Ramos (cell line): ENCODE measurements around the gene MBOAT2.
"Not testable (repeated sequence)": the region's sequence is repeated elsewhere in the genome, so short reads cannot be mapped to it uniquely, and the experiment has no call there.

Source experiments
- in situ Hi-C: fragments of 300-500 bp; cut with MboI; formaldehyde crosslinking; loops from one replicate; pipeline ENCODE4 v1.14.3; 2022; ENCODE audit warnings: low sequenced_read_pairs; ENCODE audit not compliant: unreplicated experiment

The MBOAT2 gene

GRCh38 chr2:8907764-8908288, 95.7 kb downstream of the MBOAT2 start:
- in situ Hi-C loops: no loop called here

DNA sequence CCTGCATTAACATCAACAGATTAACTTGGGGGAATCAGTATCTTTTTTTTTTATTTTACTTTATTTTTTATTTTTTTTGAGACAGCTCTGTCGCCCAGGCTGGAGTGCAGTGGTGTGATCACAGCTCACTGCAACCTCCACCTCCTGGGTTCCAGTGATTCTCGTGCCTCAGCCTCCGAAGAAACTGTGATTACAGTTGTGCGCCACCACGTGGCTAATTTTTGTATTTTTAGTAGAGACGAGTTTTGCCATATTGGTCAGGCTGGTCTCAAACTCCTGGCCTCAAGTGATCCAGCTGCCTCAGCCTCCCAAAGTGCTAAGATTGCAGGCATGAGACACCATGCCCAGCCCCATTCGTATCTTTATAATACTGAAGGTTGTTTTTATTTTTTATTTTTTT, 99.6 kb downstream of the MBOAT2 start:
- in situ Hi-C loops: not testable (repeated sequence)

- in situ Hi-C loops: not testable (repeated sequence)
Observed at GRCh38 chr2:8902757-8903156, 100.7 kb downstream of the MBOAT2 start.

- in situ Hi-C loops: not testable (repeated sequence)
Observed at GRCh38 chr2:8897206-8897605, 106.3 kb downstream of the MBOAT2 start.

- in situ Hi-C loops: not testable (repeated sequence)
Observed at GRCh38 chr2:8896671-8897070, 106.8 kb downstream of the MBOAT2 start.

- in situ Hi-C loops: not testable (repeated sequence)
Observed at GRCh38 chr2:8895087-8895912, 108.2 kb downstream of the MBOAT2 start.

DNA sequence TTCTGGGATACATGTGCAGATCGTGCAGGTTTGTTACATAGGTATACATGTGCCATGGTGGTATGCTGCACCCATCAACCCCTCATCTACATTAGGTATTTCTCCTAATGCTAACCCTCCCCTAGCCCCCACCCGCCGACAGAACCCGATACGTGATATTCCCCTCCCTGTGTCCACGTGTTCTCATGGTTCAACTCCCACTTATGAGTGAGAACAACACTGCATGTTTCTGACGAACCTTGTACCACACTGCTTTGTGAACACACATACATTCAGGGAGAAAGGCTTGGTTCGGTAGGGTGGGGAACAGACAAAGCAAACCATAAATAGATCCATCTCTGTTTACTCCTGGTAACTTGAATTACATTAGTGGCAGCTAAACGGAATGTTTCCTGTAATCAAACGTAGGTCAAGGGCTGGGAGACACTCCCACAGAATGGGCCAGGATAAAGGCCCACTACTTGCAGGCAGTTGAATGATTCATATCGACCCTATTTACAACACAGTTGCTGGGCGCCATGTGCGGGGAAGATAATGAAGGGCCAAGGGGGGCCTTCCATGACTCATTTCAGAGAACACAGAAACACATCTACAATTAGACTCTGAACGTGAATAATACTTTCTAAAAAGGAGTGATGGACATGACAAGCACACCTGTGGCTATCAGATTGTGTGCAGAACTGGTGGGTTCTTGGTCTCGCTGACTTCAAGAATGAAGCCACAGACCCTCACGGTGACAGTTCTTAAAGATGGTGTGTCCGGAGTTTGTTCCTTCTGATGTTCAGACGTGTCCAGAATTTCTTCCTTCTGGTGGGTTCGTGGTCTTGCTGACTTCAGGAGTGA, 109.3 kb downstream of the MBOAT2 start:
- in situ Hi-C loops: no loop called here

DNA sequence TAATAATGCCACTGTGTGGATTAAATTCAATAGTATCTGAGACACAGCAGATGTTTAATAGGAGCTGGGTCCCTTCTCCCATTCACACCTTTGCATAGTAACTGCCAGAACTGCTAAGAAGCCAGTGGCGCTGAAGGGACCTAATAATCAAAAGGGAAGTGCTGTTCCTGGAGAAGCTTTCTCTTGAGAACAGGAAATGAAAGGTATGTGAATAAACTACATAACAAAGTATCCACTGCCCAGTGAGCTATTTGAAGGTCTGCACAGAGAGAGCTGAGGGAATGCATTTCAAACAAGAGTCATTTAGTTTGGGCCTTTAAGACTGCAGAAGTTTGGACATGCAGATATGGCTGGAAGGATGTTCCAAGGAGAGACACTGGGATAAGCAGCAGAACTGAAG, 110.0 kb downstream of the MBOAT2 start:
- in situ Hi-C loops: no loop called here

DNA sequence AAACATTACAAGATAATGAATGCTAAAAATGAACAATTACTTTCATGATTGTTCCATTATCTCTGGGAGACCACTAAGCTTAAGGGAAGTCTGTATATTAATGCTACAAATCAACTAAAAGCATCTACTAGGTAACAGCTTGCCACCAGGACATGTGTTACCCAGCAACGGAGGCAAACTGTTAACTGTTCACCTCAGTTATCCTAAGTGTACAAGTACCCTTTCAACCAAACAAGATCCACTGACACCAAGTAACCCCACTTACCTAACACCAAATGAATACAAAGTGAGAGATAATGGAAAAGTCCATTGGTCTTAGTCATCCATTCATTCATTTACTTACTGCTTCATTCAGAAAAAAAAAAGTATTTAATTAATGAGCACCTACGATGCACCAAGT, 111.4 kb downstream of the MBOAT2 start:
- in situ Hi-C loops: no loop called here

GRCh38 chr2:8889978-8890377, 113.5 kb downstream of the MBOAT2 start:
- in situ Hi-C loops: no loop called here

DNA sequence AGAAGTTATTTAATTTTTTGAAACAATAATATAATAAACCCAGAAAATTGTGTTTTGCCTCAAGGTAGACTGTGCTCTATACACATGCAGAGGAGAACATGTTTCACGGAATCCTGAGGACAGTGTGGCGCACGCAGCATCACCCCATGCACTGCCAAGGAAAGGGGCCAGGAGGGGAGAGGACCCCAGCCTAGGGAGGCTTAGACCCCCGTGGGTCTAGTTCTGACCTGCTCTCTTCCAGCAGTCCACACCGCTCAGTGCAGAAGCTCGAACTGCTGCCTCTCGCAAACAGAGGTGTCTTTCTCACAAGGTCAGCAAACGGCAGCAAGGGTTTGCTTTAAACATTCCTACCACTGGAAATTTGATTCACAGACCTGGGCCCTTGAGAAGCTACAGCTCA, 114.5 kb downstream of the MBOAT2 start:
- in situ Hi-C loops: no loop called here

DNA sequence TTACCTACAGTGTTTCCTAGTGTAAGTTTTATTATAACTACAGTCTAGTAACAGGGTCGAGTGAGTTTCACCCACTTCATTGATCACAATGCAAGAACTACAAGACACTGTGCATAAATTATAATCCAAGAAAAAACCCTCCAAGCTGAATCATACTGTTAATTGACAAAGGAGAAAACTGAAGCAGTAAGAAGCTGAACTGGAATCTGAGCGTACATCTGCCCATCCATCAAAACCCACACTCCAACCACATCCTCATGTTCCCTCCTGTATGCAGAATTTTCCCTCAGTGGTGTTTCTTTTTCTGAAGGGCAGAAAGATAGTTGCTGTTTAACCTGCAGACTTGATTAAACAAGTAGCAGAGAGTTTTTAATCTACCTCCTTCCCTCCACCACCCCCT, 116.6 kb downstream of the MBOAT2 start:
- in situ Hi-C loops: no loop called here

DNA sequence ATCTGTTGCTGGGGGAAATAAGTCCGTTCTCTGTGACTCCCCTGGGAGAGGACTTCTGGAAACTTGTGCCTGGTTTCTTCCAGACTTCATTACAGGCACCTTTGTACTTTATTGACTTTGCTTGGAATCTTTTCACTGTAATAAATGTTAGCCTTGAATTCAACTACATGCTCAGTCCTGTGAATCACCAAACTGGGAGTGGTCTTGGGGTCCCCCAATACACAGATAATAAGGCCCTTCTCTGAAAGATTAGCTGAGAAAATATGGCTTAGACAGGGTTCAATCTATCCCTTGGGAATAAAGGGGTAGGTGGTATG, 117.3 kb downstream of the MBOAT2 start:
- in situ Hi-C loops: no loop called here

DNA sequence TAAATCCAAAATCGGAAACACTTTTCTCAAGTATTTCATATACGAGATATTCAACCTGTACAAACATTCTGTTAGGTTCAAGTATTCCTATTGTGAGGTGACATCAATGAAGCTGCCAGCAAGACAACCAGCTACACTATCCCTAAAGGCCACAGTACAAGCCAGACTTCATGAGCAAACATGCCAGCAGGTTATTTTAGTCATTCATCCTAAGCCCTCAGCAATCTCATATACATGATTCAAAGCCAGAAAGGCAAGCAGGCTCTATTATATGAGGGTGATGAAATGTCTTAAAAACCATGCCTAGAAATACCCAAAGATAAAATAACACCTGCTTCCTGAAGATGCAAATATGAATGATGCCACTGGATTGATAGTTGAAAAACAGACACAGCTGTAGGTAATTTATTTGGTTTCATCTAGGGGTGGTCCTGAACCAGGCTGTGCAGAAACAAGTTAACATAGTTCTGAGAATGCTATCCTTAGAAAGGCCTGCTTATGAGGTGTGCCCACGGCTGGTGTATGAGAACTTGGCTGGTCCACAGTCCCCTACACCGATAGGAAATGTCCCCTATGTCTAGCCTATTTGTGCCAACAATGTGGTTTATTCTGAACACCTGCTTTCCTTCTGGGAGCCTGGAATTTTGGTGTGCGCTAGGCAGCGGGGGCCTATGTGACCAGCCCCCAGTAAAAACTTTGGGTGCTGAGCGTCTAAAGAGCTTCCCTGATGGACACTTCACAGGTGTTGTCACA, 117.9 kb downstream of the MBOAT2 start:
- in situ Hi-C loops: no loop called here

- in situ Hi-C loops: no loop called here
Observed at GRCh38 chr2:8884812-8885211, 118.7 kb downstream of the MBOAT2 start.

- in situ Hi-C loops: no loop called here
Observed at GRCh38 chr2:8882094-8882493, 121.4 kb downstream of the MBOAT2 start.

- in situ Hi-C loops: no loop called here
Observed at GRCh38 chr2:8877894-8878293, 125.6 kb downstream of the MBOAT2 start.

- in situ Hi-C loops: no loop called here
Observed at GRCh38 chr2:8877332-8877731, 126.2 kb downstream of the MBOAT2 start.

DNA sequence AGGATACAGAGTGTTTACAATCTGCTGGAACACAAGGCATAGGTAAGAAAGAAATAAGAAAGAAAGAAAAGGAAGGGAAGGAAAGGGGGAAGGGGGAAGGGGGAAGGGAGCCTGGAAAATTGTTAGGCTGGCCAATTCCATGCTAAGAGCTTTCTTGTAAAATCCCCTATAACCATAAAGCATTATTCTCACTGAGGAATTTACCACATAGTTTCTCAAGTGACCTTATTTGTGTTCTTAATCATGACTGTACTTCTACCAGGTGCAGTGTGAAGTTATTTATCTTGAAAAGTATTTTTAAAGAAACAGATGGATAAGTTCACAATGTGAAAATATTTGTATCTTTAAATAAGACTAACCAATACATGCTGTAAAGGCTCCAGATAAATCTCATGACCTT, 126.9 kb downstream of the MBOAT2 start:
- in situ Hi-C loops: no loop called here

- in situ Hi-C loops: no loop called here
Observed at GRCh38 chr2:8872821-8873432, 130.6 kb downstream of the MBOAT2 start.
